Peyer's patch (tissue), 4 donors: ENCODE results near the gene WDR35.

Source experiments
- POLR2A ChIP-seq, 2 donors: fragments of 450-650 bp; IDR thresholded peaks; one replicate each; pipeline ENCODE4 v1.5.1; 2017; ENCODE audit warnings: antibody characterized with exemption in 2 of 2, mild to moderate bottlenecking in 2 of 2, moderate library complexity in 2 of 2
- TF ChIP-seq, protein P1 (sequence below), 6 experiments: fragments of 450-650 bp in 4 of 6; fragments of 200-600 bp in 2 of 6; sonication (generic) in 1 of 6; IDR thresholded peaks; one replicate each; pipeline ENCODE4 v1.5.1; 2017 to 2019; ENCODE audit warnings: antibody characterized with exemption in 6 of 6, mild to moderate bottlenecking in 3 of 6, moderate library complexity in 1 of 6

- TF ChIP-seq, protein P1, sequence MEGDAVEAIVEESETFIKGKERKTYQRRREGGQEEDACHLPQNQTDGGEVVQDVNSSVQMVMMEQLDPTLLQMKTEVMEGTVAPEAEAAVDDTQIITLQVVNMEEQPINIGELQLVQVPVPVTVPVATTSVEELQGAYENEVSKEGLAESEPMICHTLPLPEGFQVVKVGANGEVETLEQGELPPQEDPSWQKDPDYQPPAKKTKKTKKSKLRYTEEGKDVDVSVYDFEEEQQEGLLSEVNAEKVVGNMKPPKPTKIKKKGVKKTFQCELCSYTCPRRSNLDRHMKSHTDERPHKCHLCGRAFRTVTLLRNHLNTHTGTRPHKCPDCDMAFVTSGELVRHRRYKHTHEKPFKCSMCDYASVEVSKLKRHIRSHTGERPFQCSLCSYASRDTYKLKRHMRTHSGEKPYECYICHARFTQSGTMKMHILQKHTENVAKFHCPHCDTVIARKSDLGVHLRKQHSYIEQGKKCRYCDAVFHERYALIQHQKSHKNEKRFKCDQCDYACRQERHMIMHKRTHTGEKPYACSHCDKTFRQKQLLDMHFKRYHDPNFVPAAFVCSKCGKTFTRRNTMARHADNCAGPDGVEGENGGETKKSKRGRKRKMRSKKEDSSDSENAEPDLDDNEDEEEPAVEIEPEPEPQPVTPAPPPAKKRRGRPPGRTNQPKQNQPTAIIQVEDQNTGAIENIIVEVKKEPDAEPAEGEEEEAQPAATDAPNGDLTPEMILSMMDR (IDR thresholded peaks at IDR 0.05), result no peak
- TF ChIP-seq POLR2A (IDR thresholded peaks at IDR 0.05), result no peak
Observed at GRCh38 chr2:20027705-20028434, 38.0 kb upstream of the WDR35 start.
